HTERT RPE-1 (cell line): ENCODE measurements around the gene ID4.
"Not testable (repeated sequence)": the region's sequence is repeated elsewhere in the genome, so short reads cannot be mapped to it uniquely, and the experiment has no call there.

Source experiments
- in situ Hi-C: fragments of 300-500 bp; cut with MboI; formaldehyde crosslinking; loops from 4 replicates; pipeline ENCODE4 v1.14.3; 2020; ENCODE audit warnings: low sequenced_read_pairs

Gene ID4

DNA sequence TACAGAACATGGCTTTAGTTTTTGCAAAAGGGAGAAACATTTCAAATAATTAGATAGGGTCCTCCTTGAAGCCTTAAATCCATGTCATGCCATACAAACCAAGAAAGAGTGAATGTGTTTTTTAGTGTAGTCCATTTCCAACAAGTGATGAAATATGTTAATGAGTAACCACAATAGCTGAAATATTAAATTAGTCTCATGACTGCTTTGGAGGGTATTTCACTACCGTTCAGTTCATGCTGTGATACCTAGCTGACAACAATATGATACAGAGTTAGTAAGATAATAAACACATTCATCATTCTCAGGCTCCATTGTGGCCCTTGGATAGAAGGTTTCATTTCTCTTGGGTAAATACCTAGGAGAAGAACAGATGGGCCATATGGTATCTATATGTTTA lies 5.8 kb upstream of the ID4 start:
- in situ Hi-C loops = no loop called here

DNA sequence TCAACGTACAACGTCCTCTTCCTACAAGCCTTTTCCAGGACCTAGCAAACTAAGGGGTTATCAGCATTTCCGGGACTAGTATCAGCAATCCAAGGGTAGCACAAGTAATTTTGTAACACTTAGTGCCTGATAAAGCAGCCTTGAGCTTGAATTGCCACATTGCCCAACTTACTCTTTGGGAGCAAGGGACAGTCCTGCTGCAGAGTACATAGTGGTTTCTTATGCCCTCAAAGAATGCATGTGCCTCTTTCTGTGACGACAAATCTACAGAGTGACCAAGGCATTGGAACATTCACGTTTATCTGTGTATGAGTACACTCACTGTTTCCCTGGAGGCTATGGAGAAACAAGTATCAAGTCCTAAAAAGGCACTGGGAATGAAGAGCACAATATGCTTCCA lies 3.2 kb upstream of the ID4 start:
- in situ Hi-C loops = no loop called here

DNA sequence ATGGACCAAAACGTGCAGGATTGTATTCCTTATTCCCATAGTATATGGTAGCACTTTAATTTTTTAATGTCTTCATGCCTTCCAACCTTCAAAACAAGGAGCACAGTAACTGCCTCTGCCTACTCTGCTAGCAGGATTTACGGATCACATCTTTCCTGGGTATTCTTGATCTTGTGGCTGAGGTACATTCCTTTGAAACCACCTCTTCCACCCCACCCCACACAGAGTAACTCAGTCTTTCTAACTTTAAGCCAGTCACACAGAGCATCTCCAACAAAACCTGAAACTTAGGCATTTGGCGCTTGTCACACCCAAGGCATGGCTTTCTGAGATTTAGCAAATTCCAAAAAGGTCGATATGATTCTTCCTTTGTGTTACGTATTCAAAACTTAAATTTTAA lies 2.3 kb upstream of the ID4 start:
- in situ Hi-C loops = no loop called here

DNA sequence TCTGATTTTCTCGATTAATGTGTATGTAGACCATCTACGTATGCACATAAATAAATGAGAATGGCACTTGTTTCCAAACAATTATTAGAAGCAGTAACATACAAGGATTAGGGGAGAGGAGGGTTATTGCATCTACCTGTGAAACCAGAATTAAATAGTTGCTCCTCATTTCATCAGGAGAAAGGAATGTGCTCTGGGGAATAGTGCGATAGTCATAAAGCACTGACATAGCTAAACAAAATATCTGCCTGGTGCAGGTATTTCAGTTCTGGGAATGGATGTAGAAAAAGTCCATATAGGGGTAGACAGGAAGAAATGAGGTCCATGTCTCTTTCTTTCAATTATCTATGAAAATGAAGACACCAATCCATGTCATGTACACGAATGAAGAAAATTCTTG lies 1.6 kb upstream of the ID4 start:
- in situ Hi-C loops = no loop called here

DNA sequence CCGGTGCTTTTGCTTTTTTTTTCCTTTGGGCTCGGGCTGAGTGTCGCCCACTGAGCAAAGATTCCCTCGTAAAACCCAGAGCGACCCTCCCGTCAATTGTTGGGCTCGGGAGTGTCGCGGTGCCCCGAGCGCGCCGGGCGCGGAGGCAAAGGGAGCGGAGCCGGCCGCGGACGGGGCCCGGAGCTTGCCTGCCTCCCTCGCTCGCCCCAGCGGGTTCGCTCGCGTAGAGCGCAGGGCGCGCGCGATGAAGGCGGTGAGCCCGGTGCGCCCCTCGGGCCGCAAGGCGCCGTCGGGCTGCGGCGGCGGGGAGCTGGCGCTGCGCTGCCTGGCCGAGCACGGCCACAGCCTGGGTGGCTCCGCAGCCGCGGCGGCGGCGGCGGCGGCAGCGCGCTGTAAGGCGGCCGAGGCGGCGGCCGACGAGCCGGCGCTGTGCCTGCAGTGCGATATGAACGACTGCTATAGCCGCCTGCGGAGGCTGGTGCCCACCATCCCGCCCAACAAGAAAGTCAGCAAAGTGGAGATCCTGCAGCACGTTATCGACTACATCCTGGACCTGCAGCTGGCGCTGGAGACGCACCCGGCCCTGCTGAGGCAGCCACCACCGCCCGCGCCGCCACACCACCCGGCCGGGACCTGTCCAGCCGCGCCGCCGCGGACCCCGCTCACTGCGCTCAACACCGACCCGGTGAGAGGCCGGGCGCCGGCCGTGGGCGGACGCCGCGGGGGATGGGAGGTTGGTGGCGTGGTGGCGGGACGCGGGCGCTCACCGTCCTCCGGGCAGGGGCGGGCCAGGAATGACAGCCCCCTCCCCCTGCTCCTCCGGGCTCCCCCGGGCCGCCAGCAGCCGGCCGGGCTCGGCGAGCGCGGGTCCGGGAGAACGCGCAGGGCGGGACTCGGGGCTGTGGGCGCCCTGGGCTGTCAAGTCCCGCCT lies 606 bp downstream of the ID4 start:
- in situ Hi-C loops = no loop called here

DNA sequence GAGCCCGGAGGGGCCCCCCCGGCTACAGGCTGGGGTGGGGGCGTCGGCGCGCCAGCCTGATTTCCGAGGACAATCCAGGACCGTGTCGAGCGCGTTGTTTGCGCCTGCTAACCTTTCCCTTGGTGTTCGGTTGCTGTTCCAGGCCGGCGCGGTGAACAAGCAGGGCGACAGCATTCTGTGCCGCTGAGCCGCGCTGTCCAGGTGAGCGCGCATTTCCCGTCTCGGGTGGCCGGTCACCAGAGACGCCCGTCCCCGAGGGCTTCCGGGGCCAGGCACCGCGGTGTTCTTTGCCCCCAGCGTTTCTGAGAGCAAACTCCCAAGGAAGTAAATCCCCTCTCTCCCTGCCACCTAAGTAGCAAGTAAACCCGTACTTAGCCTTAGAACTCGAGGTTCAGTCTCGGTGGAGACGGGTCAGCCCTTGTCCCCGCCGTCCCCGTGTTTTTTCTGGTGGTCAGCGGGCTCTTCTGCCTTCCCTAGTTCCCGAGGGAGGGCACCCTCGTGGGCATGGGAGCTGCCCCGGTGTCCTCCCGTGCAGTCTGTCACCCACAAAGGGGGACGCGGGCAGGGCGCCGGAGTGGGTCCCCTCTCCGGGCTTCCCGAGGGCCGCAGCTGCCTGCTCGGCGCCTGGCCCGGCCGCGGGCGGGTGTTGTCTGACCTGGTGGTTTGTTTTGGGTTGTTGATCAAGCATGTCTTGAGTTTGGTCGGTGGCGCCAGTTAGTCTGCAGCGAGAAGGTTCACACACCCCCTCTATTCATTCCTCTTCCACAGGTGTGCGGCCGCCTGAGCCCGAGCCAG lies 1.5 kb downstream of the ID4 start:
- in situ Hi-C loops = no loop called here

DNA sequence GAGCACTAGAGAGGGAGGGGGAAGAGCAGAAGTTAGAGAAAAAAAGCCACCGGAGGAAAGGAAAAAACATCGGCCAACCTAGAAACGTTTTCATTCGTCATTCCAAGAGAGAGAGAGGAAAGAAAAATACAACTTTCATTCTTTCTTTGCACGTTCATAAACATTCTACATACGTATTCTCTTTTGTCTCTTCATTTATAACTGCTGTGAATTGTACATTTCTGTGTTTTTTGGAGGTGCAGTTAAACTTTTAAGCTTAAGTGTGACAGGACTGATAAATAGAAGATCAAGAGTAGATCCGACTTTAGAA lies 2.0 kb downstream of the ID4 start:
- in situ Hi-C loops = no loop called here

DNA sequence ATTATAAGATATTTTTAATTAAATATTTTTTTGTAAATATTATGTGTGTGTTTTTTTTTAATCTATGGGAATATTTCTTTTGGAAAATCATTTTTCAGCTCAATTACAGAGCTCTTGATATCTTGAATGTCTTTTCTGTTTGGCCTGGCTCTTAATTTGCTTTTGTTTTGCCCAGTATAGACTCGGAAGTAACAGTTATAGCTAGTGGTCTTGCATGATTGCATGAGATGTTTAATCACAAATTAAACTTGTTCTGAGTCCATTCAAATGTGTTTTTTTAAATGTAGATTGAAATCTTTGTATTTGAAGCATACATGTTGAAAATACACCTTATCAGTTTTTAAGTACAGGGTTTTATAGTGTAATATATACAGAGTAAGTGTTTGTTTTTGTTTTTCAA lies 2.6 kb downstream of the ID4 start:
- in situ Hi-C loops = no loop called here

DNA sequence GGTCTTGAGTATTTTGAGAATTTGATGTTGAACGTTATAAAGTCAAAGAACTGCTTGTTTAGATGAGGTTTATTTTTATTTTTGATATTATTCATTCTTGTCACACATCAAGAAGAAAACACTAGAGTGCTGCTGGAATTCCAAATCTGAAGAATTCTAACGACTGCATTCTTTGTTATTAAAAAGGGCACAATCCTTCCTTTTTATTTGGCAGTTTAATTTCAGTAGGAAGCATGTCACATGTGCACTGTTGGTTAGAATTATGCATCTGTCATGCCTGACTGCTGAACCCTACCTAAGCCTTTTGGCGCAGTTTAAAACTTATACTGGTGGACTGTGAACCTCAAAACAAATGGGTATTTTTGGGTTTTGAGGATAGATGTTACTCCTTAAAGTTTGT lies 4.0 kb downstream of the ID4 start:
- in situ Hi-C loops = no loop called here

DNA sequence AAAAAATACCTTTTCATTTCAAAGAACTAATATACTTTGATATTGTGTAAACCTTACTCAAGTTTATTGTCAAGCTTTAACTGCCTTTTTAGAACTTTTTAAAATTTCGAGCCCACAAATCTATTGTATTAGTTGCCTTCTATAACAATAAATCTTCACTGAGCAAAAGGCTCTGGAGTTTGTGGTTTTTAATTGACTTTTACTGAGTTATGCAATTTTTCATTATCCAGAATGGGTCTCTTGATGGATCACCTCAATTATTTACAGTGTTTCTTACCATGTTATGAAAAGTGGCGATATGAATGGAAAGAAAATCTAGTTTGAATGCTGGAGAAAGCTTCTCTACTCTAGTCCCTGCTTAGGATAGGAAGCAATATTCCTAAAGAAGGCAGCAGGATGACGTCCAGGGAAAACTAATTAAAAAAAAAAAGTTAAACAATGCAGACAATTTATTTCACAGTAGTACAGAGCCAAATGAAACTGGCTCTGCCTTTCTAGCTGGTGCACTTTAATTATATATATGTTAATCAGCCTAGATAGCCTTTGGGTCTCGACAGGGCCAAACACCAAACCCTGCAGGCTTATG lies 5.0 kb downstream of the ID4 start:
- in situ Hi-C loops = no loop called here

DNA sequence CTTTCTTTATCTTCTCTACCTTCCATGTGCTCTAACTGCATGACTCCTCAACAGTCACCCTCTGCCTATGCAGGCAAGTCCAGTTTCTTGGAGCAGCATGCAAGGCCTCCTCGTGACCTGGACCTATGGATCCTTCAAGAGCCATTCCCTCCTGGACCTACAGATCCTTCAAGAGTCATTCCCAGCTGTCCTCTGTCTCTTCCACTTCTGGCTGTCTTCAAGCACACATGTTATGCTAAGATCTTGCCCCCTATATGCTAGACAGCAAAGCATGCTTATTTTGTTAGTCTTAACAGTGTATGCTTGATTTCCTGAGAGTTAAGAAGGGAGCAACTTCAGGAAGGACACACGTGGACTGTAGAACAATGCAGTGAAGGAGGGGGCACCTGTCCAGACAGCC lies 7.5 kb downstream of the ID4 start:
- in situ Hi-C loops = no loop called here

DNA sequence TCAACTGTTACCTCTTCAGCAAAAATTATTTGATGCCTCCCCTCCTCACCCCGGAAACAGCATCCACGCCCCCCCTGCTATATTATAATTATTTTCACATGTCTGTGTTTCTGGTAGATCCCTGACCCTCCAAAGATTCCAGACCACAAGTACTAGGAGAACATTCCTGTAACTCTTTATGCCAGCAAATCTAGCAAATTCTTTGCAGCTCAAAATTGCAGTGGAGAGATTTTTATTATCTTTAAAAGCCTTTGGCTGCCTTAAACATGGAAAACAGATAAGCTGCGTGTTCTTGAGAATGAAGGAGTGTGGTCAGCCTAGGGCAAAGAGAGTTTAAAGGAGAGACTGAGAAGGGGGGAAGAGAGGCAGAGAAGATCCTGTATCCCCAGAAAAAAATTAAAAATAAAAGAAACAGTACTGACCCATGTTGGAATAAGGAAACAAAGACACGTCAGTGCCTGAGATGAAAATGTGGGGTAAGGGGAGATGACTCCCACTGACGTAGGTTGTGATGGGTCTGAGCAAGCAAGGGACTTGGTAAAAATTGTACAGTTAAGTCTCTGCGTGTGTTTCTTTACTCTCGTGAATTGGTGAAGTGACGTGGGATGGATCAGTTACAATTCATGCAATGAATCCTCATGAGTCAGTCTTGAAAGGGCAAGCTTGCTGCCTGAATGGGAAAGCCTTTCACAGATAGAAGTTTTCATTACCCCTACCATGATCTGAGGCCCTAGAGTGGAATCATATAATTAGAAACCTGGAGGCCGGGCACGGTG lies 8.3 kb downstream of the ID4 start:
- in situ Hi-C loops = no loop called here

DNA sequence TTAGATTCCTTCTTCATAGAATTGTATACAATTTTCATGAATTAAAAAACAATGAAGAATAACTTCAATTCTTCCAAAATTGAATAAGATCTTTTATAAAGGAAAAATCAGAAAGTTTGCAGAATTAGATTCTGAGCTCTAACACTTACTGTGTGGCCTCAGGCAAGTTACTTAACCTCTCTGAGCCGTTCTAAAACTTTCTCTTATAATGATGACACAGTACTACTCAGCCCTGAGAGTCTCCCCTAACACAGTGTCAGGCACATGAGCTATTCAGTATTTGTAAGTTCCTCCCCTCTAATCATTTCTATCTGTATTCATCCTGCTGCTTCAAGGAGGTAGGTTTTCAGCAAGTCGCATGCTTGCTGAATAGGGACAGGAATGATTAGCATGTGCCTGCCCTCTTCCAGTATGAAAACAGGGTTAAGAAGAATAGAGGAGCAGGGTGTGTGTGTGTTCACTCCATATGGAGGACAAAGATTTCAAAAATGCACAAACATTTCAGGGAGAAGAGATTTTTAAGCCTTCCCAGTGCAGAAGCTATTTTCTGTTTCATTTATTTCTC lies 11.4 kb downstream of the ID4 start:
- in situ Hi-C loops = no loop called here

DNA sequence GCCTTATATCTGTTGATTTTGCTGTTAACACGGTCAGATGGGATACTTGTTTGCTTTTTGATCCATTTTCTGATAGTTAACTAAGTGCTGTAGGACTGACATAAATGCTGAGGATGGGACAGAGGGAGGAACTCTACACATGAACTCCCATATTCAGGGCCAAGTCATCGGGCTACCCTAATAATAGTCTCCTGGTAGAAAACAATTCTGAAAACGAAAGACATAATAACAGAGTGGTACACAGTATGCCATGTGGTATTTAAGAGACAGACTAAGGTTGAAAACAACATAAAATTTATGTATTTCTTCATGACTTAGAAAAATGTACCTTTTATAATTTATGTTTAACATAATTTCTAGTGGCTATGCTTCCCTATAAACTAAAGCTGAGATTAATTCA lies 12.0 kb downstream of the ID4 start:
- in situ Hi-C loops = no loop called here

DNA sequence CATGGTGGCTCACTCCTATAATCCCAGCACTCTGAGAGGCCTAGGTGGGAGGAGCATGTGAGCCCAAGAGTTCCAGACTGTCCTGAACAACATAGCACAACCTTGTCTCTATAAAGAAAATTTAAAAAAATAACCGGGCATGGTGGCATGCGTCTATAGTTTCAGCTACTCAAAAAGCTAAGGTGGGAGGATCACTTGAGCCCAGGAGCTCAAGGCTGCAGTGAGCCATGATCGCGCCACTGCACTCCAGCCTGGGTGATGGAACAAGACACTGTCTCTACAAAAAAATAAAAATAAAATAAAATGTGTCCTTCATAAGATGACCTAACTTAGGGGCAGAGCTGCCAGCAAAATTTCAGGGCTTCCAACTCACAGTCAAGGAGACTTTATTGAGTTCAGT lies 12.6 kb downstream of the ID4 start:
- in situ Hi-C loops = no loop called here

DNA sequence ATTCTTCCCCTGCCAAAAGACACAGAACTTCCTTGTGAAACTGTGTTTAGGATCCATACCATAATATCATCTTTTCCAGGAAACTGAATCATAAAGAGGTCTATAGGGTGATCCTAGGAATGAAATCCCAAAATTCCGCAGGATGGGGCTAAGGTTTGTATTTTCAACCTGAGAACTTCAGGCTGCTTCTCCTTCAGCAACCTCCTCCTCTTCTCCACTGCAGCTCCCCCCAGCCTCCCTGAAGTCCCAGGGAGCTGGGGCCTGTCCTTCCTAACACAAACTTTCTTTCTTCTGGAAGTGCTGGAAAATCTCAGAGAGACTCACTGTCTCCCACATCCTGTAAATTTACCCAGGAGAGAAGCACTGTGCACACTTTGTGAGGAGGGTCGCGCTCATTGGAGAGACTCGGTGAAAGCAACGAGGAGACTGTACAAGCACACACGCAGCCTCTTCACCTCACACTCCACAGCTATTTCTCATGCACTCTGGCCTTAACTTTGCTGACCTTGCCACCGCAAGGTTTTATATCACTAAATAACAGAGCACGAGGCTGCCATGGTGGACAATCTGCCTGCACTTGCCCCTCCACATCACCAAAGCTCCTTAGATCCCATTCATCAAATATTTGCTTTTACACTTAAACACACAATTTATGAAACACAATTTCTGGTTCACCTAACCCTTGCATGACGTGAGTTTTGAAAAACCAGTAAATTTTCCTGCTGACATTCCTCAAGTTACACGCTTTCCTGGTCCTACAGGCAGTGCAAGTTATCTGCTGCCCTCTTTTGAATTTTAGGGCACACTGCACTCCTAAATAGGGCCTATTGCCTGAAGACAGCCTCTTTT lies 14.3 kb downstream of the ID4 start:
- in situ Hi-C loops = no loop called here

DNA sequence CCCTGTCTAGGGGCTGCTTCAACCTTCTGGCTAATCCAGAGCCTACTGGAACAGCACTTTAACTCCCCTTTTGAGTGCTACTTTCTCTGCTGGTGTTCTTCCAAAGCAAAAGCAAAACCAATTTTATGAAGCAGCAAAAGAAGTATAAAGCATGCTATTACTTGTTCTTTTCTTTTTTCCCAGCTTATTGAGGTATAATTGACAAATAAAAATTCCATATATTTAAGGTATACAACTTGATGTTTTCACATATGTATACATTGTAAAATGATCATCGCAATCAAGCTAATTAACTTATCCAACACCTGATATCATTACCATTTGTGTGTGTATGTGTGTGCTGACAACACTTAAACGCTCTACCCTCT lies 14.9 kb downstream of the ID4 start:
- in situ Hi-C loops = no loop called here

DNA sequence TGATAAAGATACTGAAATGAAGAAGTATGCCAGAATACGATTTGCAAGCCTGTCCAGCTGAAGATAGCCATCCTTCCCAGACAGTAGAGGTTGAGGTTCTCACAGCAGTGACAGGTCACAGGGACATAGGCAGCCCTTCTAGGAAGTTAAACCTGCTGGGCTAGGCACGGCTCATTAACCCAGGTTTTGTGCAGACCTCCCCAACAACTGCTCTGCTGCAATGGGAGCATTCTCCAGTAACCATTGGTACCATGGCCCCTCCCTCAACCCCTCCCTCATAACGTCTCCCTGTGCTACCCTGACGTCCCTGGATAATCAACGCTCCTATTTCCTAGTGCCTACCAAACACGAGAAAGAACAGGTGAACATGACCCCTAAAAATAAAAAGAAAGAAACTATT lies 15.8 kb downstream of the ID4 start:
- in situ Hi-C loops = no loop called here

DNA sequence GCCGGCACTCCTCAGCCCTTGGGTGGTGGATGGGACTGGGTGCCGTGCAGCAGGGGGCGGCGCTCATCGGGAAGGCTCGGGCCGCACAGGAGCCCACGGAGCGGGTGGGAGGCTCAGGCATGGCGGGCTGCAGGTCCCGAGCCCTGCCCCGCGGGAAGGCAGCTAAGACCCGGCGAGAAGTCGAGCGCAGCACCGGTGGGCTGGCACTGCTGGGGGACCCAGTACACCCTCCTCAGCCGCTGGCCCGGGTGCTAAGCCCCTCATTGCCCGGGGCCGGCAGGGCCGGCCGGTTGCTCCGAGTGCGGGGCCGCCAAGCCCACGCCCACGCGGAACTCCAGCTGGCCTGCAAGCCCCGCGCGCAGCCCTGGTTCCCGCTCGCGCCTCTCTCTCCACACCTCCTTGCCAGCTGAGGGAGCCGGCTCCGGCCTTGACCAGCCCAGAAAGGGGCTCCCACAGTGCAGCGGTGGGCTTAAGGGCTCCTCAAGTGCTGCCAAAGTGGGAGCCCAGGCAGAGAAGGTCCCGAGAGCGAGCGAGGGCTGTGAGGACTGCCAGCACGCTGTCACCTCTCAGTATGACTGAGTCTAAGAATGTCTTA lies 17.3 kb downstream of the ID4 start:
- in situ Hi-C loops = not testable (repeated sequence)

DNA sequence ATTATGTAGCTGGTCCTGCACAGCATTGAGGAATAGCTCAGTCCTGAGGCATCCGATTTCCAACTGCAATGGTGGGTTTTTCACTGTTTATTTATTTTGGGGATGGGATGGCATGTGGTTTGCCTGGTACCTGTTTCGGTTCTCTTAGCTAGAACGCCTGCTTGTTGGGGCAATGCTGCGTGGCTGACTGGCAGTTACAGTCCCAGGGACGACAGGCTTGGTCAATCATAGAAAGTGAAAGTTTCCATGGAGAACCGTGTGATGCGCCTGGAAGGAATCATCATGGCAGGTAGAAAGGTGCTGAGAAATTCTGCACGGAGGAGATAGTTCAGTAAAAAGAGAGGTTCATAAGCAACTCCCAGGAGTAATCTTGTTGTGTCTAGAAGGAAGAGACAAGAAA lies 18.4 kb downstream of the ID4 start:
- in situ Hi-C loops = no loop called here
